GM21515 (cell line): ENCODE data around the gene CHD9.
"Not testable (repeated sequence)": the region's sequence is repeated elsewhere in the genome, so short reads cannot be mapped to it uniquely, and the experiment has no call there.

Experiments used
- ATAC-seq: cut with Tn5 transposase; IDR thresholded peaks from one replicate; pipeline ENCODE4 v1.9.1; 2021; ENCODE audit not compliant: unreplicated experiment

CHD9 gene

GRCh38 chr16:53130159-53131049 lies 75.6 kb downstream of the CHD9 start:
- peak; percentile 81 for ATAC-seq

- no peak for ATAC-seq
Measured at GRCh38 chr16:53131050-53131362, 76.2 kb downstream of the CHD9 start.

GRCh38 chr16:53131363-53132071 lies 76.7 kb downstream of the CHD9 start:
- peak; percentile 14 for ATAC-seq

- no peak for ATAC-seq
Measured at GRCh38 chr16:53132406-53132805, 77.6 kb downstream of the CHD9 start.

GRCh38 chr16:53135329-53135728 lies 80.5 kb downstream of the CHD9 start:
- ATAC-seq, result no peak

- no peak for ATAC-seq
Measured at GRCh38 chr16:53142823-53143568, 88.2 kb downstream of the CHD9 start.

GRCh38 chr16:53147500-53148065 lies 92.8 kb downstream of the CHD9 start:
- no peak for ATAC-seq

GRCh38 chr16:53150769-53151168 lies 96.0 kb downstream of the CHD9 start:
- no peak for ATAC-seq

- ATAC-seq, result no peak
Measured at GRCh38 chr16:53152329-53152728, 97.5 kb downstream of the CHD9 start.

- no peak for ATAC-seq
Measured at GRCh38 chr16:53153130-53153529, 98.3 kb downstream of the CHD9 start.

- ATAC-seq, result no peak
Measured at GRCh38 chr16:53154513-53154912, 99.7 kb downstream of the CHD9 start.

- ATAC-seq, result no peak
Measured at GRCh38 chr16:53156516-53156915, 101.7 kb downstream of the CHD9 start.

GRCh38 chr16:53159781-53160436 lies 105.1 kb downstream of the CHD9 start:
- peak; percentile 66 for ATAC-seq

- ATAC-seq, result no peak
Measured at GRCh38 chr16:53166099-53166498, 111.3 kb downstream of the CHD9 start.

GRCh38 chr16:53168744-53169143 lies 114.0 kb downstream of the CHD9 start:
- ATAC-seq, result no peak

GRCh38 chr16:53172517-53172916 lies 117.7 kb downstream of the CHD9 start:
- no peak for ATAC-seq

GRCh38 chr16:53175118-53175517 lies 120.3 kb downstream of the CHD9 start:
- no peak for ATAC-seq

- ATAC-seq, result no peak
Measured at GRCh38 chr16:53176434-53176833, 121.6 kb downstream of the CHD9 start.

GRCh38 chr16:53183442-53183841 lies 128.7 kb downstream of the CHD9 start:
- ATAC-seq, result no peak

GRCh38 chr16:53185741-53186140 lies 130.9 kb downstream of the CHD9 start:
- ATAC-seq, result not testable (repeated sequence)

- no peak for ATAC-seq
Measured at GRCh38 chr16:53187775-53188174, 133.0 kb downstream of the CHD9 start.
